ENCODE results near the gene AKR1B1. TPM values are rescaled to one million over a fixed set of nuclear protein-coding genes. Genes with fewer than 3 reads are reported as not detected.
A peak's percentile ranks its signal among the peaks of the same experiment; 100 is the strongest.

AKR1B1 gene
- polyA plus RNA-seq, 1 of the 3 experiments (the other 2 are of a cell fraction) = 216 TPM

GRCh38 chr7:134443396-134444070, 15.4 kb downstream of the AKR1B1 start:
- H3K4me1 ChIP-seq (ENCODE audit: control insufficient read depth in 1 of 2, insufficient read depth in 2 of 2, low read depth in 1 of 2, low read length in 1 of 2) = peaks cover 6 to 14% of the 10 kb centered on the region in 2 experiments; a peak in 2 of 4 replicates
- no peak overlapping the region for H3K9ac ChIP-seq
- no peak overlapping the region for H2AFZ ChIP-seq (ENCODE audit: low read depth)
- CTCF ChIA-PET = interaction anchor here (1.7 to 10.6 kb wide), 9 partner anchors 11 to 189 kb away, joined by 3 to 75 read pairs (median 7); partner anchors contain the start of gene AKR1B1
- no peak for DNase-seq
- POLR2A ChIA-PET = no interaction called here
- 93% methylated on average over 10 of the region's 10 CpGs for WGBS (ENCODE audit: low lambda C conversion rate)
- no peaks in the 10 kb centered on the region for H3K9me3 ChIP-seq
- no peaks in the 10 kb centered on the region for H3F3A ChIP-seq (replicated peaks; ENCODE audit: insufficient read depth)
- no peaks in the 10 kb centered on the region for H3K79me2 ChIP-seq (ENCODE audit: insufficient read depth)
- H3K4me2 ChIP-seq = no peak overlapping the region
- H3K36me3 ChIP-seq (replicated peaks in 1 of 2; ENCODE audit: control insufficient read depth in 1 of 2, insufficient read depth in 2 of 2, low read length in 1 of 2) = peaks cover 19 to 82% of the 10 kb centered on the region in 2 experiments
- no peaks in the 10 kb centered on the region for H3K9me2 ChIP-seq
- peak overlapping the region in 1 of 2 experiments; percentile 25; a peak in 1 of 4 replicates for H3K27ac ChIP-seq (ENCODE audit: low read depth in 2 of 2, low read length in 1 of 2)
- H4K20me1 ChIP-seq (ENCODE audit: insufficient read depth) = no peaks in the 10 kb centered on the region
- no peak for TF ChIP-seq TEAD4 (IDR thresholded peaks at IDR 0.05; ENCODE audit: borderline replicate concordance, insufficient read depth)
- no peak for TF ChIP-seq RCOR1 (IDR thresholded peaks at IDR 0.05; ENCODE audit: low read length)
- TF ChIP-seq PBX3 (IDR thresholded peaks at IDR 0.05) = no peak
- no peak for TF ChIP-seq CTCF (IDR thresholded peaks at IDR 0.05)
- no peak for TF ChIP-seq REST (IDR thresholded peaks at IDR 0.05; ENCODE audit: low read depth, low read length)
- no peak for TF ChIP-seq EZH2phosphoT487 (IDR thresholded peaks at IDR 0.05; ENCODE audit: borderline replicate concordance, low read depth)
- no peak for TF ChIP-seq ZBTB33 (IDR thresholded peaks at IDR 0.05; ENCODE audit: borderline replicate concordance, low read depth)
- no peak for TF ChIP-seq SIN3A (IDR thresholded peaks at IDR 0.05; ENCODE audit: borderline replicate concordance, low read depth, low read length)
- no peak for TF ChIP-seq FOXM1 (IDR thresholded peaks at IDR 0.05; ENCODE audit: low read depth)
- no peak for TF ChIP-seq MAX (IDR thresholded peaks at IDR 0.05; ENCODE audit: low read depth)
- no peak for TF ChIP-seq NFIC (IDR thresholded peaks at IDR 0.05; ENCODE audit: borderline replicate concordance)
- no peak for TF ChIP-seq TAF1 (IDR thresholded peaks at IDR 0.05; ENCODE audit: borderline replicate concordance, low read depth, low read length)
- TF ChIP-seq CHD2 (IDR thresholded peaks at IDR 0.05; ENCODE audit: low read length, partially characterized antibody) = no peak
- TF ChIP-seq YY1 (IDR thresholded peaks at IDR 0.05; ENCODE audit: low read depth) = no peak
- TF ChIP-seq ELF1 (IDR thresholded peaks at IDR 0.05) = no peak
- TF ChIP-seq EP300 (IDR thresholded peaks at IDR 0.05; ENCODE audit: borderline replicate concordance in 1 of 2, low read depth in 1 of 2, low read length in 1 of 2) = no peak
- no peak for TF ChIP-seq IRF3 (IDR thresholded peaks at IDR 0.05; ENCODE audit: low read depth, low read length)
- no peak for TF ChIP-seq USF1 (IDR thresholded peaks at IDR 0.05; ENCODE audit: borderline replicate concordance, low read depth)
- TF ChIP-seq RAD21 (IDR thresholded peaks at IDR 0.05; ENCODE audit: low read length) = no peak
- no peak overlapping the region for H3K4me3 ChIP-seq (ENCODE audit: low read depth in 2 of 2, low read length in 1 of 2)
- H3K27me3 ChIP-seq (ENCODE audit: insufficient read depth) = no peaks in the 10 kb centered on the region

Measured in SK-N-SH (cell line).